Hepatocyte (in vitro differentiated cells): ENCODE results near the gene MIEN1. TPM values are rescaled to one million over a fixed set of nuclear protein-coding genes. Genes with fewer than 3 reads are reported as not detected.
"Not testable (repeated sequence)": the region's sequence is repeated elsewhere in the genome, so short reads cannot be mapped to it uniquely, and the experiment has no call there.

ENCODE experiments used
- DNase-seq: peaks from one replicate; pipeline ENCODE4 v3.0.0-alpha.2; 2016; ENCODE audit warnings: low spot score
- H2AFZ ChIP-seq: fragments of 200-600 bp; sonication (generic); 2 replicates; pipeline ENCODE4 v1.6.0; 2016; ENCODE audit warnings: antibody characterized with exemption, mild to moderate bottlenecking
- H3K27ac ChIP-seq: fragments of 200-600 bp; sonication (generic); 2 replicates; pipeline ENCODE4 v1.5.1; 2016; ENCODE audit warnings: mild to moderate bottlenecking
- H3K27me3 ChIP-seq: fragments of 200-600 bp; sonication (generic); 2 replicates; pipeline ENCODE4 v1.6.1; 2016
- H3K36me3 ChIP-seq: fragments of 200-600 bp; sonication (generic); replicated peaks from 2 replicates; pipeline ENCODE4 v1.5.1; 2016; ENCODE audit warnings: low read depth; ENCODE audit not compliant: insufficient read depth
- H3K4me1 ChIP-seq: fragments of 200-600 bp; sonication (generic); 2 replicates; pipeline ENCODE4 v1.5.1; 2016; ENCODE audit warnings: mild to moderate bottlenecking, moderate library complexity; ENCODE audit not compliant: insufficient read depth
- H3K4me2 ChIP-seq: fragments of 200-600 bp; sonication (generic); 2 replicates; pipeline ENCODE4 v1.6.0; 2016
- H3K4me3 ChIP-seq: fragments of 200-600 bp; sonication (generic); 2 replicates; pipeline ENCODE4 v1.5.1; 2016; ENCODE audit warnings: mild to moderate bottlenecking
- H3K79me2 ChIP-seq: fragments of 200-600 bp; sonication (generic); 2 replicates; pipeline ENCODE4 v1.6.0; 2017; ENCODE audit warnings: mild to moderate bottlenecking
- H3K9me2 ChIP-seq: fragments of 200-600 bp; sonication (generic); replicated peaks from 2 replicates; pipeline ENCODE4 v1.6.0; 2017; ENCODE audit warnings: mild to moderate bottlenecking; ENCODE audit not compliant: insufficient read depth
- H3K9me3 ChIP-seq: fragments of 200-600 bp; sonication (generic); 2 replicates; pipeline ENCODE4 v1.5.1; 2016; ENCODE audit warnings: low read depth, mild to moderate bottlenecking
- H4K20me1 ChIP-seq: fragments of 200-600 bp; sonication (generic); 2 replicates; pipeline ENCODE4 v1.6.0; 2016; ENCODE audit warnings: mild to moderate bottlenecking; ENCODE audit not compliant: insufficient read depth, poor library complexity, severe bottlenecking
- EZH2 ChIP-seq: fragments of 200-600 bp; sonication (generic); IDR thresholded peaks from 2 replicates; pipeline ENCODE4 v1.6.1; 2016; ENCODE audit warnings: antibody characterized with exemption, mild to moderate bottlenecking, borderline replicate concordance
- EZH2phosphoT487 ChIP-seq: fragments of 200-600 bp; sonication (generic); IDR thresholded peaks from one replicate; pipeline ENCODE4 v1.6.1; 2018; ENCODE audit warnings: antibody characterized with exemption, mild to moderate bottlenecking, low read depth, moderate library complexity; ENCODE audit not compliant: unreplicated experiment, severe bottlenecking
- WGBS: methylation state at CpG from one replicate; pipeline ENCODE4 v1.1.6; 2016; ENCODE audit warnings: low lambda C conversion rate; ENCODE audit errors: missing lambda C conversion rate; 5-methylcytosine and 5-hydroxymethylcytosine counted together
- polyA plus RNA-seq: library from polyadenylated mRNA; unstranded; fragments of >200 nt; fragmentation: Nextera tagmentation; extraction: Ambion mirVana; gene quantifications from 2 replicates; pipeline ENCODE4 v1.2.1, GENCODE V29; 2016
- total RNA-seq: library from RNA; depleted of rRNA; stranded (reverse); fragments of >200 nt; gene quantifications from 2 replicates; pipeline ENCODE4 v1.2.3, GENCODE V29; 2014
- TF ChIP-seq, protein P1 (sequence below): fragments of 200-600 bp; sonication (generic); IDR thresholded peaks from 2 replicates; pipeline ENCODE4 v1.5.1; 2016; ENCODE audit warnings: antibody characterized with exemption, mild to moderate bottlenecking; ENCODE audit not compliant: poor library complexity

MIEN1 gene
- total and polyA plus RNA-seq, 2 experiments from 2014 or later = 37.2 to 129 TPM

DNA sequence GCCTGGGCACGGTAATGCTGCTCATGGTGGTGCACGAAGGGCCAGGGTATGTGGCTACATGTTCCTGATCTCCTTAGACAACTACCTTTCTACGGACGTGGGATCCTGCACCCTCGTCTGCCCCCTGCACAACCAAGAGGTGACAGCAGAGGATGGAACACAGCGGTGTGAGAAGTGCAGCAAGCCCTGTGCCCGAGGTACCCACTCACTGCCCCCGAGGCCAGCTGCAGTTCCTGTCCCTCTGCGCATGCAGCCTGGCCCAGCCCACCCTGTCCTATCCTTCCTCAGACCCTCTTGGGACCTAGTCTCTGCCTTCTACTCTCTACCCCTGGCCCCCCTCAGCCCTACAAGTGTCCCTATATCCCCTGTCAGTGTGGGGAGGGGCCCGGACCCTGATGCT is 18.5 kb downstream of the MIEN1 start:
- H4K20me1 ChIP-seq = peaks cover 4% of the 10 kb centered on the region
- 98% methylated on average over 10 of the region's 10 CpGs for WGBS
- no peaks in the 10 kb centered on the region for H3K9me3 ChIP-seq
- no peak overlapping the region for H3K27ac ChIP-seq
- TF ChIP-seq EZH2 (no peak), EZH2phosphoT487 (no peak)
- TF ChIP-seq, protein P1, sequence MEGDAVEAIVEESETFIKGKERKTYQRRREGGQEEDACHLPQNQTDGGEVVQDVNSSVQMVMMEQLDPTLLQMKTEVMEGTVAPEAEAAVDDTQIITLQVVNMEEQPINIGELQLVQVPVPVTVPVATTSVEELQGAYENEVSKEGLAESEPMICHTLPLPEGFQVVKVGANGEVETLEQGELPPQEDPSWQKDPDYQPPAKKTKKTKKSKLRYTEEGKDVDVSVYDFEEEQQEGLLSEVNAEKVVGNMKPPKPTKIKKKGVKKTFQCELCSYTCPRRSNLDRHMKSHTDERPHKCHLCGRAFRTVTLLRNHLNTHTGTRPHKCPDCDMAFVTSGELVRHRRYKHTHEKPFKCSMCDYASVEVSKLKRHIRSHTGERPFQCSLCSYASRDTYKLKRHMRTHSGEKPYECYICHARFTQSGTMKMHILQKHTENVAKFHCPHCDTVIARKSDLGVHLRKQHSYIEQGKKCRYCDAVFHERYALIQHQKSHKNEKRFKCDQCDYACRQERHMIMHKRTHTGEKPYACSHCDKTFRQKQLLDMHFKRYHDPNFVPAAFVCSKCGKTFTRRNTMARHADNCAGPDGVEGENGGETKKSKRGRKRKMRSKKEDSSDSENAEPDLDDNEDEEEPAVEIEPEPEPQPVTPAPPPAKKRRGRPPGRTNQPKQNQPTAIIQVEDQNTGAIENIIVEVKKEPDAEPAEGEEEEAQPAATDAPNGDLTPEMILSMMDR = no peak
- no peaks in the 10 kb centered on the region for H3K27me3 ChIP-seq
- H2AFZ ChIP-seq = no peak overlapping the region
- no peaks in the 10 kb centered on the region for H3K9me2 ChIP-seq
- H3K4me3 ChIP-seq = no peak overlapping the region
- H3K36me3 ChIP-seq = no peaks in the 10 kb centered on the region
- H3K4me1 ChIP-seq = no peaks in the 10 kb centered on the region
- DNase-seq = no peak
- H3K4me2 ChIP-seq = no peak overlapping the region
- peaks cover 3% of the 10 kb centered on the region for H3K79me2 ChIP-seq

- not testable (repeated sequence) for H3K36me3 ChIP-seq, H4K20me1 ChIP-seq, H3K4me3 ChIP-seq, H3K4me2 ChIP-seq, H3K4me1 ChIP-seq, DNase-seq, H2AFZ ChIP-seq, H3K27ac ChIP-seq, H3K27me3 ChIP-seq, H3K9me2 ChIP-seq, H3K9me3 ChIP-seq
- peaks cover 10% of the 10 kb centered on the region for H3K79me2 ChIP-seq
- 98% methylated on average over 11 of the region's 11 CpGs for WGBS
Observed at GRCh38 chr17:39711071-39711470, 19.3 kb downstream of the MIEN1 start.

DNA sequence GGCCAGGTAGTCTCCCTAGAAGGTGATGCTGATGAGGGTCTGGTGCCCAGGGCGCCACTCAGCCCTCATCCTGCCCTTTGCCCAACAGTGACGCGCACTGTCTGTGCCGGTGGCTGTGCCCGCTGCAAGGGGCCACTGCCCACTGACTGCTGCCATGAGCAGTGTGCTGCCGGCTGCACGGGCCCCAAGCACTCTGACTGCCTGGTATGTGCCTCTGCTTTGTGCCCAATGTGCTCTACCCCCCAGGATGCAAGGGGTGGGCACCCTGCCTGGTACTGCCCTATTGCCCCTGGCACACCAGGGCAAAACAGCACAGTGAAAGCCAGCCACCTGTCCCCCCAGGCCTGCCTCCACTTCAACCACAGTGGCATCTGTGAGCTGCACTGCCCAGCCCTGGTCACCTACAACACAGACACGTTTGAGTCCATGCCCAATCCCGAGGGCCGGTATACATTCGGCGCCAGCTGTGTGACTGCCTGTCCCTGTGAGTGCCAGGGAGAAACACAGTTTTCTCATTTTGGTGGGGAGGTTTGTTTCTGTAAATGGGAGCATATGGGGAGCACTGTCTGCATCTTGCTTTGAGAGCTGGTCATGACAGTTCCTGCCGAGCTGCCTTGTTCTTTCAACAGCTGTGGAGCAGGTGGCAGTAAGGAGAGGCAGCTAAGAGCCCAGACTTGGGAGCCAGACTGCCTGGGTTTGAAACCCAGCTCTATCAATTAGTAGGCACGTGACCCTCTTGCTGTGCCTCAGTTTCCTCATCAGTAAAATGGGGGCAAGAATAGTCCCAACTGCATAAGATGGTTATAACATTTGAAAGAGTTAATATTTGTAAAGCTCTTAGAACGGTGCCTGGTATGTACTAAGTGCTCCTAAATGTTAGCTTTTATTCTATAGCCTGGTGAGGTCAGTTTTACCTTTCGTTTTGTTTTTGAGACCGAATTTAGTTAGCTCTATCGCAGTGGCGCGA is 20.1 kb downstream of the MIEN1 start:
- peaks cover 18% of the 10 kb centered on the region for H3K79me2 ChIP-seq
- DNase-seq = no peak
- H4K20me1 ChIP-seq = peaks cover 14% of the 10 kb centered on the region
- H3K4me1 ChIP-seq = peaks cover 8% of the 10 kb centered on the region
- H3K27ac ChIP-seq = no peak overlapping the region
- H3K36me3 ChIP-seq = no peaks in the 10 kb centered on the region
- H3K27me3 ChIP-seq = no peaks in the 10 kb centered on the region
- no peaks in the 10 kb centered on the region for H3K9me3 ChIP-seq
- 96% methylated on average over 20 of the region's 20 CpGs for WGBS
- no peak overlapping the region for H3K4me2 ChIP-seq
- no peak overlapping the region for H2AFZ ChIP-seq
- TF ChIP-seq, protein P1 = no peak
- TF ChIP-seq EZH2phosphoT487 (no peak), EZH2 (no peak)
- no peak overlapping the region for H3K4me3 ChIP-seq
- no peaks in the 10 kb centered on the region for H3K9me2 ChIP-seq

DNA sequence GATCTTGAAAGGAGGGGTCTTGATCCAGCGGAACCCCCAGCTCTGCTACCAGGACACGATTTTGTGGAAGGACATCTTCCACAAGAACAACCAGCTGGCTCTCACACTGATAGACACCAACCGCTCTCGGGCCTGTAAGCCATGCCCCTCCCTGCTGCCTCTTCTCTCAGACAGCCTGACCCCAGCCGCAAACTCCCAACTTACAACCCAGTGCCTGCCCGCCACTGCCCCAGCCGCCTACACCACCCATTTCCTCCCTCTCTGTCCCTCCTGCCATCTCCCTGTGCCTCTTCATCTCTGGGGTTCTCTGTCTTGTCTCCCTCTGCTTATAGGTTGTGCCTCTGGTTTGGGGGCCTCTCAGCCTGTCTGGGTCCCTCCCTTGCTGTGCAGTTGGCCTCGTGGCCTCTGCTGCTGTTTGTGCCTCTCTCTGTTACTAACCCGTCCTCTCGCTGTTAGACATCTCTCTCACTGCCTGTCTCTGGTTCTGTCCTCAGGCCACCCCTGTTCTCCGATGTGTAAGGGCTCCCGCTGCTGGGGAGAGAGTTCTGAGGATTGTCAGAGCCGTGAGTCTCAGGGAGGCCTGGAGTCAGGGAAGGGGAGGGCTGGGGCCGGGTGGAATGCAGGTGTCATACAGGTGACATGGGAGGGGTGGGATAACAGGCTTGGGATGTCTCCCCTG is 20.9 kb downstream of the MIEN1 start:
- no peaks in the 10 kb centered on the region for H3K9me3 ChIP-seq
- no peaks in the 10 kb centered on the region for H3K9me2 ChIP-seq
- peaks cover 22% of the 10 kb centered on the region for H4K20me1 ChIP-seq
- H3K4me2 ChIP-seq = no peak overlapping the region
- no peak overlapping the region for H3K4me3 ChIP-seq
- no peak overlapping the region for H3K27ac ChIP-seq
- H3K79me2 ChIP-seq = peaks cover 26% of the 10 kb centered on the region
- no peaks in the 10 kb centered on the region for H3K27me3 ChIP-seq
- no peak overlapping the region for H2AFZ ChIP-seq
- H3K36me3 ChIP-seq = no peaks in the 10 kb centered on the region
- 97% methylated on average over 13 of the region's 14 CpGs for WGBS
- H3K4me1 ChIP-seq = peaks cover 17% of the 10 kb centered on the region
- DNase-seq = no peak
- TF ChIP-seq EZH2 = no peak
- TF ChIP-seq, protein P1 = no peak
- no peak for TF ChIP-seq EZH2phosphoT487
